Measurements from ENCODE around the gene YOD1.

DNA sequence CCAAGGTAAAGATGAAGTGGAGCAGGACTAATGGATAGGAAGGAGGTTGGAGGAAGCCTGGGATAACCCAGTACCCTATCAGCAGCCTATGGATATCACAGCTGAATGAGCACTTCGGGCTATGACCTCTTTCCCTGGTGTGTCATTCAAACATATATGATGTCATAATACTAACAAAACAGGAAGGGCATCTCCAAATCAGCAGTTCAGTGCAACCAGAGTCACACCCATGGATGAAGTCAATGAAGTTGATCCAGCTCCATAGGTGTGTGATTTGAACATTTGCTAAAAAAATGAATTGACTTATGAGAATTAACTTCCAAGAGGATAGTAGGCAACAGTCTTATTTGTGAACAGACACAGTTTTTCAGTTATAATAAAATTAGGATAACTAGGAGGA, 16.8 kb downstream of the YOD1 start:
- no peak for TF ChIP-seq CREB1 (IDR thresholded peaks at IDR 0.05; ENCODE audit: low read depth)
- TF ChIP-seq TEAD4 (IDR thresholded peaks at IDR 0.05) = no peak
- no peak for TF ChIP-seq NFIC (IDR thresholded peaks at IDR 0.05)
- TF ChIP-seq, protein P1, sequence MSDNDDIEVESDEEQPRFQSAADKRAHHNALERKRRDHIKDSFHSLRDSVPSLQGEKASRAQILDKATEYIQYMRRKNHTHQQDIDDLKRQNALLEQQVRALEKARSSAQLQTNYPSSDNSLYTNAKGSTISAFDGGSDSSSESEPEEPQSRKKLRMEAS (IDR thresholded peaks at IDR 0.05) = no peak
- no peak for TF ChIP-seq REST (IDR thresholded peaks at IDR 0.05; ENCODE audit: low read depth)
- TF ChIP-seq EP300 (IDR thresholded peaks at IDR 0.05; ENCODE audit: borderline replicate concordance) = no peak
